Measurements from ENCODE around the gene DENND1B. TPM values are rescaled to one million over a fixed set of nuclear protein-coding genes. Genes with fewer than 3 reads are reported as not detected.

The DENND1B gene
- polyA plus RNA-seq, 1 of the 3 experiments (the other 2 are of a cell fraction) = 1.4 TPM

DNA sequence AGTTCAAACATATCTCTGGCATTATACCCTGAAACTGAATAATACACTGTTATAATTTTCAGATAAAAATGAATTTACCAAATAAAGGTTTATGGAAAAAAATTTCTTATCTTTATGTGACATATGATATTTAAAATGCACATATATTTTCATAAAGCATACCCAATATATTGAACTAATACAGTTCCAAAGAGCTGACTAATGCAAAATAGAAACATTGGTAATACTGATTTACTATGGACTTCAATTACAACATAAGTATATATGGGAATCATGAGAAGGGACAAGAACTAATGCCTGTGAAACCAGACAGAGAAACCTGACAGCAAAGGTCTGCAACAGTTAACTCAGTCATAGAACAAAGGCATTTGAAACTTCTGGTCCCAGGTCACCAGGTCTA is 153.5 kb downstream of the DENND1B start:
- no peaks in the 10 kb centered on the region for H3K9me3 ChIP-seq
- no peak overlapping the region for H2AFZ ChIP-seq (ENCODE audit: low read depth)
- no peaks in the 10 kb centered on the region for H3K79me2 ChIP-seq (ENCODE audit: insufficient read depth)
- no peak overlapping the region for H3K4me2 ChIP-seq
- TF ChIP-seq MXI1 (IDR thresholded peaks at IDR 0.05; ENCODE audit: low read depth, low read length) (no peak), POLR2AphosphoS5 (IDR thresholded peaks at IDR 0.05; ENCODE audit: low read depth, low read length) (no peak), FOXJ3 (CRISPR knock-in tag; IDR thresholded peaks at IDR 0.05) (no peak), NRF1 (IDR thresholded peaks at IDR 0.05; ENCODE audit: low read depth, low read length) (no peak), NFIC (IDR thresholded peaks at IDR 0.05; ENCODE audit: borderline replicate concordance) (no peak), FOXM1 (IDR thresholded peaks at IDR 0.05; ENCODE audit: low read depth) (no peak), EP300 (IDR thresholded peaks at IDR 0.05; ENCODE audit: borderline replicate concordance in 1 of 2, low read depth in 1 of 2, low read length in 1 of 2) (no peak), RCOR1 (IDR thresholded peaks at IDR 0.05; ENCODE audit: low read length) (no peak), RAD21 (IDR thresholded peaks at IDR 0.05; ENCODE audit: low read length) (no peak), ELF1 (IDR thresholded peaks at IDR 0.05) (no peak), RFX5 (IDR thresholded peaks at IDR 0.05; ENCODE audit: low read length) (no peak), GATA2 (CRISPR knock-in tag; IDR thresholded peaks at IDR 0.05) (no peak)
- TF ChIP-seq, protein P1, sequence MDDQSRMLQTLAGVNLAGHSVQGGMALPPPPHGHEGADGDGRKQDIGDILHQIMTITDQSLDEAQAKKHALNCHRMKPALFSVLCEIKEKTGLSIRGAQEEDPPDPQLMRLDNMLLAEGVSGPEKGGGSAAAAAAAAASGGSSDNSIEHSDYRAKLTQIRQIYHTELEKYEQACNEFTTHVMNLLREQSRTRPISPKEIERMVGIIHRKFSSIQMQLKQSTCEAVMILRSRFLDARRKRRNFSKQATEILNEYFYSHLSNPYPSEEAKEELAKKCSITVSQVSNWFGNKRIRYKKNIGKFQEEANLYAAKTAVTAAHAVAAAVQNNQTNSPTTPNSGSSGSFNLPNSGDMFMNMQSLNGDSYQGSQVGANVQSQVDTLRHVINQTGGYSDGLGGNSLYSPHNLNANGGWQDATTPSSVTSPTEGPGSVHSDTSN (IDR thresholded peaks at IDR 0.05) = no peak
- TF ChIP-seq, protein P2, sequence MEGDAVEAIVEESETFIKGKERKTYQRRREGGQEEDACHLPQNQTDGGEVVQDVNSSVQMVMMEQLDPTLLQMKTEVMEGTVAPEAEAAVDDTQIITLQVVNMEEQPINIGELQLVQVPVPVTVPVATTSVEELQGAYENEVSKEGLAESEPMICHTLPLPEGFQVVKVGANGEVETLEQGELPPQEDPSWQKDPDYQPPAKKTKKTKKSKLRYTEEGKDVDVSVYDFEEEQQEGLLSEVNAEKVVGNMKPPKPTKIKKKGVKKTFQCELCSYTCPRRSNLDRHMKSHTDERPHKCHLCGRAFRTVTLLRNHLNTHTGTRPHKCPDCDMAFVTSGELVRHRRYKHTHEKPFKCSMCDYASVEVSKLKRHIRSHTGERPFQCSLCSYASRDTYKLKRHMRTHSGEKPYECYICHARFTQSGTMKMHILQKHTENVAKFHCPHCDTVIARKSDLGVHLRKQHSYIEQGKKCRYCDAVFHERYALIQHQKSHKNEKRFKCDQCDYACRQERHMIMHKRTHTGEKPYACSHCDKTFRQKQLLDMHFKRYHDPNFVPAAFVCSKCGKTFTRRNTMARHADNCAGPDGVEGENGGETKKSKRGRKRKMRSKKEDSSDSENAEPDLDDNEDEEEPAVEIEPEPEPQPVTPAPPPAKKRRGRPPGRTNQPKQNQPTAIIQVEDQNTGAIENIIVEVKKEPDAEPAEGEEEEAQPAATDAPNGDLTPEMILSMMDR (IDR thresholded peaks at IDR 0.05) = no peak
- peaks cover 5% of the 10 kb centered on the region for H3F3A ChIP-seq (replicated peaks; ENCODE audit: insufficient read depth)
- peaks cover 0 to 3% of the 10 kb centered on the region in 2 experiments; a peak in 2 of 4 replicates for H3K4me1 ChIP-seq (ENCODE audit: control insufficient read depth in 1 of 2, insufficient read depth in 2 of 2, low read depth in 1 of 2, low read length in 1 of 2)
- no peak overlapping the region for H3K4me3 ChIP-seq (ENCODE audit: low read depth in 2 of 2, low read length in 1 of 2)
- no peak overlapping the region for H3K9ac ChIP-seq
- ChIA-PET POLR2A (no interaction called here), CTCF (no interaction called here)
- DNase-seq = no peak
- H4K20me1 ChIP-seq (ENCODE audit: insufficient read depth) = no peaks in the 10 kb centered on the region
- H3K9me2 ChIP-seq = no peaks in the 10 kb centered on the region
- H3K27ac ChIP-seq (ENCODE audit: low read depth in 2 of 2, low read length in 1 of 2) = no peak overlapping the region
- H3K36me3 ChIP-seq (replicated peaks in 1 of 2; ENCODE audit: control insufficient read depth in 1 of 2, insufficient read depth in 2 of 2, low read length in 1 of 2) = peaks cover 0 to 3% of the 10 kb centered on the region in 2 experiments
- H3K27me3 ChIP-seq (ENCODE audit: insufficient read depth) = no peaks in the 10 kb centered on the region

DNA sequence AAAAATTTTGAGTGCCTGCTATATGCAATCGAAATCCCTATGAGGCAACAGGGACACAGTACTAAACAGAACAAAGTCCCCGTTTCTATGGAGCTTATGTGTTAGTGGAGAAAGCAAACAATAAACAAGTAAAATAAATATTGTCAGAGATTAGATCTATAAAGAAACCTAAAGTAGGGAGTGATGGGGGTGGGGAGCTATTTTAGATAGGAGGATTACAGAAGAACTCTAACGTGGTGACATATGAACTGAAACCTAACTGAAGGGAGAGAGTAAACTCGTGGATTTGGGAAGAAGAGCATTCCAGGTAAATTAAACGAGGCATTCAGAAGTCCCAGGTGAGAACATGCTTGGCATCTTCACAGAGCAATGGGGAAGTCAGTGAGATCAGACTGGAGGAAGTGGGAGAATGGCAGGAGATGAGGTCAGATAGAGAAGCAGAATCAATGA is 154.5 kb downstream of the DENND1B start:
- Histone ChIP-seq H3K79me2 (ENCODE audit: insufficient read depth) (no peaks in the 10 kb centered on the region), H2AFZ (ENCODE audit: low read depth) (no peak overlapping the region), H3K4me1 (ENCODE audit: control insufficient read depth in 1 of 2, insufficient read depth in 2 of 2, low read depth in 1 of 2, low read length in 1 of 2) (peaks cover 0 to 3% of the 10 kb centered on the region in 2 experiments; a peak in 2 of 4 replicates), H4K20me1 (ENCODE audit: insufficient read depth) (no peaks in the 10 kb centered on the region), H3K27me3 (ENCODE audit: insufficient read depth) (no peaks in the 10 kb centered on the region), H3K4me2 (no peak overlapping the region), H3K27ac (ENCODE audit: low read depth in 2 of 2, low read length in 1 of 2) (no peak overlapping the region), H3K9ac (no peak overlapping the region), H3K4me3 (ENCODE audit: low read depth in 2 of 2, low read length in 1 of 2) (no peak overlapping the region), H3K9me2 (no peaks in the 10 kb centered on the region), H3K36me3 (replicated peaks in 1 of 2; ENCODE audit: control insufficient read depth in 1 of 2, insufficient read depth in 2 of 2, low read length in 1 of 2) (peaks cover 0 to 3% of the 10 kb centered on the region in 2 experiments), H3F3A (replicated peaks; ENCODE audit: insufficient read depth) (peaks cover 5% of the 10 kb centered on the region), H3K9me3 (no peaks in the 10 kb centered on the region)
- WGBS (ENCODE audit: low lambda C conversion rate) = 65% methylated on average over 5 of the region's 5 CpGs
- POLR2A ChIA-PET = no interaction called here
- no peak for DNase-seq
- CTCF ChIA-PET = no interaction called here
- no peak for TF ChIP-seq NFIC (IDR thresholded peaks at IDR 0.05; ENCODE audit: borderline replicate concordance)
- TF ChIP-seq RFX5 (IDR thresholded peaks at IDR 0.05; ENCODE audit: low read length) = no peak
- TF ChIP-seq FOSL2 (IDR thresholded peaks at IDR 0.05; ENCODE audit: borderline replicate concordance, low read depth) = no peak
- no peak for TF ChIP-seq MXI1 (IDR thresholded peaks at IDR 0.05; ENCODE audit: low read depth, low read length)
- TF ChIP-seq, protein P1 (IDR thresholded peaks at IDR 0.05) = no peak
- TF ChIP-seq FOXM1 (IDR thresholded peaks at IDR 0.05; ENCODE audit: low read depth) = no peak
- no peak for TF ChIP-seq JUND (IDR thresholded peaks at IDR 0.05)
- TF ChIP-seq GATA2 (CRISPR knock-in tag; IDR thresholded peaks at IDR 0.05) = no peak
- TF ChIP-seq YY1 (IDR thresholded peaks at IDR 0.05; ENCODE audit: low read depth) = no peak
- TF ChIP-seq NRF1 (IDR thresholded peaks at IDR 0.05; ENCODE audit: low read depth, low read length) = no peak
- TF ChIP-seq RXRA (IDR thresholded peaks at IDR 0.05; ENCODE audit: borderline replicate concordance, low read depth) = no peak
- TF ChIP-seq TCF12 (IDR thresholded peaks at IDR 0.05) = no peak
